Subcutaneous abdominal adipose tissue (tissue), 5 donors: ENCODE measurements around the gene VPS26C.
"Not testable (repeated sequence)": the region's sequence is repeated elsewhere in the genome, so short reads cannot be mapped to it uniquely, and the experiment has no call there.

Source experiments
- H3K27ac ChIP-seq: one replicate; pipeline ENCODE4 v1.7.0; 2013; ENCODE audit warnings: low read depth, mild to moderate bottlenecking, inconsistent platforms, low read length, moderate library complexity
- H3K27me3 ChIP-seq, 5 donors: one replicate each; pipeline ENCODE4 v1.7.0; 2013; ENCODE audit warnings: low read length in 5 of 5, inconsistent platforms in 1 of 5; ENCODE audit not compliant: control insufficient read depth in 5 of 5, insufficient read depth in 4 of 5
- H3K36me3 ChIP-seq, 5 donors: one replicate each; pipeline ENCODE4 v1.7.0; 2013; ENCODE audit warnings: low read length in 5 of 5; ENCODE audit not compliant: control insufficient read depth in 5 of 5, insufficient read depth in 5 of 5
- H3K4me1 ChIP-seq, 5 donors: one replicate each; pipeline ENCODE4 v1.7.0; 2013; ENCODE audit warnings: low read length in 5 of 5, mild to moderate bottlenecking in 3 of 5, moderate library complexity in 1 of 5; ENCODE audit not compliant: control insufficient read depth in 5 of 5, insufficient read depth in 5 of 5
- H3K4me3 ChIP-seq, 5 donors: one replicate each; pipeline ENCODE4 v1.7.0; 2013; ENCODE audit warnings: low read length in 5 of 5, low read depth in 1 of 5
- H3K9ac ChIP-seq, 5 donors: one replicate each; pipeline ENCODE4 v1.7.0; 2013; ENCODE audit warnings: low read length in 5 of 5, mild to moderate bottlenecking in 4 of 5, moderate library complexity in 3 of 5
- H3K9me3 ChIP-seq, 5 donors: one replicate each; pipeline ENCODE4 v1.7.0; 2013; ENCODE audit warnings: low read length in 5 of 5; ENCODE audit not compliant: control insufficient read depth in 5 of 5
- donor health status: healthy.
- donor health status: healthy.
- donor health status: healthy.
- donor health status: healthy.
- donor health status: healthy.

Gene VPS26C

DNA sequence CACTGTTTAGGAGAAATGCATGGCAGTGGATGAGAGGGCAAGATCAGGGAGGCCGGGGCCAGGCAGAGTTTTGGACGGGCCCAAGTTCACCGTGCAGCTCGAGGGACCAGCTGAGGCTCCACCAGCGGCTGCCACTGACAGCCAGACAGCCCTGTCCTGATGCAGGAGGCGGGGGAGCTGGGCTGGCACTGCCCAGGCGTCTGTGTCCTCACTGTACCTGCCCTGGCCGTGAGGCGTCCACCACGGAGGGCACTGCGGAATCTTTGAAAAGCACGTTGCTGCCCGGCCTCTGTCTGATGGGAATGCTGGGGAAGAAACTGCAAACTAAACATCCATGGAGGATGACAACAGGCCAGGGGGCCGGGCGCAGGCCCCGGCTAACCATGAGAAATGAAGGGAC, 35.5 kb downstream of the VPS26C start:
- Histone ChIP-seq H3K27ac (no peak overlapping the region), H3K4me1 (no peaks in the 10 kb centered on the region), H3K9me3 (no peaks in the 10 kb centered on the region), H3K4me3 (no peak overlapping the region), H3K36me3 (peaks cover 0 to 79% (median 68%) of the 10 kb centered on the region in 5 donors), H3K27me3 (no peaks in the 10 kb centered on the region), H3K9ac (no peak overlapping the region)

DNA sequence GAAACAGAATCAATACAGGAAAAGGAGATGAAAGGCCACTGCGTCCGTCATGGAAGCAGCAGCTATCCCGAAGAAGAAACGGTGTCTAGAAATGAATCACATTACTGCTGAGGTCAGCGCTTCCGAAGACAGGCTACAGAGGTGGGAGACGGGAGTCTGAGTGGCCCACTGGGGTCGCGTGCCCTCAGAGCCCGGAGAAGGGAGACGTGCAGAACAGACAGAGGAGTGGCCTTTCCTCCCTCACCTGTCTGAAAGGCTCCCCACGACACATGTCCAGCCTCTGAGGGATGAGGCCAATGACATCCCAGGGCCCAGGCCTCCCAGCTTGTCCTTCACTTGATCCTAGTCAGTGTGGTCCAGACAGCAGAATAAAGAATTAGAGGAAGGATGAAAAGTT, 35.9 kb downstream of the VPS26C start:
- H3K27ac ChIP-seq, result no peak overlapping the region
- H3K4me3 ChIP-seq, result no peak overlapping the region
- H3K9ac ChIP-seq, result no peak overlapping the region
- H3K9me3 ChIP-seq, result no peaks in the 10 kb centered on the region
- no peaks in the 10 kb centered on the region for H3K4me1 ChIP-seq
- no peaks in the 10 kb centered on the region for H3K27me3 ChIP-seq
- peaks cover 0 to 82% (median 72%) of the 10 kb centered on the region in 5 donors for H3K36me3 ChIP-seq

DNA sequence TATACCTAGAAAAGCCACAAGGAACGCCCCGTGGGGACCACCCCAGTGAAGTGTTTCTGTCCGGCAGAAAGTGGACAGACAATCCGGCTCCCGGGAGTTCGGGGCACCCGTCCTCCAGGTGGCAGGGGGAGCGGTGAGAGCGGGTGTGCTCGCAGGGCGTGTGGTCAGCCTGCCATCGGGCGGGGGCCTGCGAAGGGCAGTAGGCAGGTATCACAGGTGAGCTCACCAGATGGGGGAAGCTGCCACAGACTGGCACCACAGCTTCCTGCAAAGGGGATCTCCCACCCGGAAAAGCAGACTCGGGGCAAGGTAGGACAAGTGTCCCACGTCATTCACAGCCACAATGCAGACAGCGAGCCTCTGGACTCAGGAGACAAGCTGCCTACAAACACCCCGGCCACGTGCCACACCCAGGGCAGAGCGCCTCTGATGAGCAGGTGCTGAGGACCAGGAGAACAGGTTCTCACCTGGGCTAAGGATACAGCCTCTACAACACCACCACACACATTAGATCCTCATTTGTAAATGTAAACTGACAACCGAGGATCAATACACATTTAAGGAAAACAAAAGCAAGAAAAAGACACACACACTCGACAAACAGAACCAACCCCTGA, 36.4 kb downstream of the VPS26C start:
- H3K4me3 ChIP-seq, result no peak overlapping the region
- H3K27me3 ChIP-seq, result no peaks in the 10 kb centered on the region
- no peak overlapping the region for H3K27ac ChIP-seq
- H3K4me1 ChIP-seq, result no peaks in the 10 kb centered on the region
- H3K9me3 ChIP-seq, result no peaks in the 10 kb centered on the region
- peaks cover 0 to 87% (median 77%) of the 10 kb centered on the region in 5 donors for H3K36me3 ChIP-seq
- H3K9ac ChIP-seq, result no peak overlapping the region

DNA sequence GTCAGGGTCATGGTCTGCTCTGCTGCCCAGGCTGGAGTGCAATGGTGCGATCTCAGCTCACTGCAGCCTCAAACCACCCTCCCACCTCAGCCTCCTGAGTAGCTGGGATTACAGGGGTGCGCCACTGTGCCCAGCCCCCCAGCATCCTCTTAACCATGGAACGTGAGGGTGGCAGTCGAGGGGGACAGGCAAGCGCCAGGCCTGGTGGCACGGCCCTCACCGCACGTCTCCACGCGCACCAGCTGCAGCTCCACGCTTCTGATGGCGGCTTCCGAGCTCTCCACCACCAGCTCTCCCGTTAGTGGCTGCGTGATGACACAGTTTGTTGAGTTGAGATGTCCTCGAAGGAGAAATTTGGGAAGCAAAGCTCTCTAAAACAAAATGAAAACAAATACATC, 39.1 kb downstream of the VPS26C start:
- H3K27ac ChIP-seq, result no peak overlapping the region
- H3K9ac ChIP-seq, result no peak overlapping the region
- H3K4me1 ChIP-seq, result no peaks in the 10 kb centered on the region
- H3K4me3 ChIP-seq, result no peak overlapping the region
- peaks cover 0 to 95% (median 88%) of the 10 kb centered on the region in 5 donors for H3K36me3 ChIP-seq
- H3K9me3 ChIP-seq, result no peaks in the 10 kb centered on the region
- H3K27me3 ChIP-seq, result no peaks in the 10 kb centered on the region

DNA sequence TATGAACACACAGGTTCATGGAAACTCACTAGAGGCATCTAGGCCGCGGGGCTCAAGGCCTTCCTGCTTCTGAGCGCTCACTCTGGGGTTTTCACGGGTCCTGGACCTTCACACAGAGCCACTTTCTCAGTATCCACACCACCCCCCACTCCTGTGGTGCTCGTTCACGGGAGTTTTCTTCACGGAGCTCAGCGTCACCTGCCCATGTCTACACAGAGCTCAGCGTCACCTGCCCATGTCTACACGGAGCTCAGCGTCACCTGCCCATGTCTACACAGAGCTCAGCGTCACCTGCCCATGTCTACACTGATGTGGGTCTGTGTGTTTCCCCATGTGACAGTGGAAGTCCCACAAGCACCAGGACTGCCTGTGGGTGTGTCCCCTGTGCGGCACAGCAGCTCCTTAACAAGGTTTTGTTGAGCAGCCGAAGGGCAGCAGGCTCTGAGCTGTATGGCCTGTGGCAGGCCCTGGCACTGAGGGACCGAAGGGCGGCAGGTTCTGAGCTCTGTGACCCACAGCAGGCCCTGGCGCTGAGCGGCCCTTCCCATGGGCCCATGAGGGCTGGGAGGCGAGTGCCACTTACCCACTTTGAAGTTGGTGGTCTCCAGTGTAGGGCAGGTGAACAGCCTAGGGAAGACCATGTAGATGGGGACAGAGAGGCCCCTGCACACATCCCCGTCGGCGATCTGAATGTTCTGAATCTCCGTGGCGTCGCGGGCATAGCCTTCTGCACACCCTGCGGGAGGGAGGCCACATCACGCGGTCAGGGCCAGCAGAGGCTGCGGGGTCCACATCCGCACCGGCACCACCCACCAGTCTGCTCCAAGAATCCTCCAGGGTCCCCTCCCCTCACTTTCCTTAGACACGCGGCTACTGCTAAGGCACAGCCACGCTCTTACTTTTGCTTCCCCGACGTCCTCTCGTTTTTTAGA, 39.8 kb downstream of the VPS26C start:
- Histone ChIP-seq H3K9ac (no peak overlapping the region), H3K9me3 (no peaks in the 10 kb centered on the region), H3K4me3 (no peak overlapping the region), H3K27ac (no peak overlapping the region), H3K27me3 (no peaks in the 10 kb centered on the region), H3K36me3 (peaks cover 0 to 88% (median 82%) of the 10 kb centered on the region in 5 donors), H3K4me1 (no peaks in the 10 kb centered on the region)

DNA sequence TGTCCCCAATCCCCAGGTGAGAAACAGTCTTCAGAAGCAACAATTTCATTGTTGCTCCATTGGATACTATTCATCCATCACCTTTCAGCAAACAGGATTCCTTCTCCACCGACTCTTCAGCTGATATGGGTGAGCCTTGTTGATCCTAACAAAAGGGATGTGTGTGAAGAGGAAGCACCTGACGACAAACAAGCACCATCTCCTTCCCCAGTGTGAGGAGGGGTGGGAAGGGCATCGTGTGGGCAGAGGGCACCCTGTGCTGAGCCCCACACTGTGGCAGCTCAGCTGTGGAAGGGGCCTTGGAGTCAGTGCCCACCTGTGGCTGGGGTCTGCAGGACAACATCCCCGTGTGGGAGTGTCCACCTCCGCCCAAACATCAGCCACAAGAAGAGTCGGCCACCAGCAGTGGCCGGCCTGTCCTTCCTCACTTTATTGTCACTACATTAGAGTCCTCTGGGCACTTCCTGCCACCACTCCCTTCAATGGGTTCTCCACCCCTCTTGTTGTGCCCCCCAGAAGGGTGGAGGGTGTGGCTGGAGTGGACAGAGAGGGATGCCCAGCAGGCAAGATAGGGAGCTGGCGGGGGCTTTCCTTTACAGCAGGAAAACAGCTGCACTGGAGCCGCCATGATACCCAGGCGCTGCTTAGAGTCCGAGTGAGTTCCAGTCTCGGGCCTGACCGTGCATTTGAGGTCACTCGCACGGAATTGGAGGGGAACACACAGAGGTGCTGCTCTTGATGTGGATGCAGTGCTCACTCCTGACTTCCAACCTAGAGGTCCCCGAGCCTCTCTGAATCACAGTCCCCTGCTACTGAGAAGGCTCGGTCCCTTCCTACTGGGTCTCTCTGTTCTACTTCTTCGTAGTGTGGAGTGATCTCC, 40.9 kb downstream of the VPS26C start:
- Histone ChIP-seq H3K9me3 (no peaks in the 10 kb centered on the region), H3K27me3 (no peaks in the 10 kb centered on the region), H3K4me1 (peaks cover 2 to 3% (median 3%) of the 10 kb centered on the region in 5 donors), H3K9ac (no peak overlapping the region), H3K4me3 (no peak overlapping the region), H3K27ac (no peak overlapping the region), H3K36me3 (peaks cover 0 to 77% (median 71%) of the 10 kb centered on the region in 5 donors)

DNA sequence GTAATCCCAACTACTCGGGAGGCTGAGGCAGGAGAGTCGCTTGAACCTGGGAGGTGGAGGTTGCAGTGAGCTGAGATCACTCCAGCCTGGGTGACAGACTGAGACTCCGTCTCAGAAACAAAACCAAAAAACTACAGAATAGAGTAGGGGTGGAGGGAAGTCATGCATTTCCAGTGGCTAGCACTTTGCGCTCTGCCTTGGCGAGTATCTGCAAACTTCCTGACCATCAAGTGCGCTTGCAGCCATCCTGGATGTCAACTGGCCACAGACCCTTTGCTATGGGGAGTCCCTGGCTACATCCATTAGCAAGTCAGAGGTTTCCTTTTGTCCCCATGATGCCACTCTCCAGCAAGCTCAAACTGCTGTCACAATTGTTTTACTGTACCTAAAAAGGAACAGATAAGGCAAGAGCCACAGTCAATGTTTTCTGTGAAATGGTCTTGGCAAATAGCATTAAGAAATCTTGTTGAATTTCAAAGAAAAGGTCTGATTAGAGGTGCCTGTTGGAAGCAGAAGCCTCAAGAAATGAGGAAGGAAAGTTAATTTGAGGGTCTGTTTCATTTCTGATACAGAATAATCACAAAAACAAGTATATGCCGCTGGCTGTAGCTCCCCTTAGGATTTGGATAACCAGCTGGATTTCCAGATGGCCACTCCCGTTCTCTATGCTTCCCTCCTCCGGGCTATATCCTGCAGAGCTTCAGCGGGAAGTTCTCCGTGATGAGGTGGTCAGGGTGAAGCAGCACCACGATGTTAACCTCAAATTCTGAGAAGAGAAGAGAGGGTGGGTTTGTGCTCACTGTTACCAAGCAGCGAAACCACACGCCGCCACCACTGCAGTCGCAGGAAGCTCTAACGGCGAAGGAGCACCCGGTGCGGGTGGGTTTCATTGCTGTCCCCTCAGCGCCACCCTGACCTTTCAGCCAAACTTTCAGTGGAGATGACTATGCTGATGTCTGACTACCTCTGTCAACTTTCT, 42.0 kb downstream of the VPS26C start:
- no peak overlapping the region for H3K4me3 ChIP-seq
- H3K9me3 ChIP-seq, result no peaks in the 10 kb centered on the region
- H3K27me3 ChIP-seq, result no peaks in the 10 kb centered on the region
- peaks cover 0 to 67% (median 60%) of the 10 kb centered on the region in 5 donors for H3K36me3 ChIP-seq
- H3K9ac ChIP-seq, result no peak overlapping the region
- H3K4me1 ChIP-seq, result peaks cover 4 to 15% (median 14%) of the 10 kb centered on the region in 5 donors
- no peak overlapping the region for H3K27ac ChIP-seq

DNA sequence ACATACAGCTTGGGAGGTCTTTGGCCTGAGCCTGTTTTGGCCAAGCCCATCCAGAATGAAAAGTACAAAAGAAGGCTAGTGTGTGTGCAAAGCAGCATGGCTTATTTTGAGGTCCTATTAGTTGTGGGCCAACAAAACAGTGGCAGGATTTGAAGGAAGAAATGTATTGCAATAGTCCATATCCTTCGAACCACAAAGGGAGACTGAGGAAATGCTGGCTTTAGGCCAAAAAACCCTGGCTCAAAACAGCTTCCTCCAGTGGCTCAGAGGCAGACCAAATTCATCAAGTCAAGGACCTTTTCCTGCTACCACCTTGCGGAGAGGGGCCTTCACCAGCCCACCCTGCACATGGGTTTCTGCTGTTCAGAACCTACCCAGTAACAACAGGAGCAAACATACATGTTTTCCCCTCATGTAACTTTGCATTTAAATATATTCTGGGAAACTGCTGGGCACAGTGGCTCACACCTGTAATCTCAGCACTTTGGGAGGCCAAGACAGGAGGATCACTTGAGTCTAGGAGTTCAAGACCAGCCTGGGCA, 43.3 kb downstream of the VPS26C start:
- Histone ChIP-seq H3K9me3 (no peaks in the 10 kb centered on the region), H3K9ac (no peak overlapping the region), H3K36me3 (peaks cover 0 to 56% (median 54%) of the 10 kb centered on the region in 5 donors), H3K27ac (peak overlapping the region; percentile 15), H3K4me1 (peaks cover 4 to 21% (median 19%) of the 10 kb centered on the region in 5 donors), H3K4me3 (no peak overlapping the region), H3K27me3 (no peaks in the 10 kb centered on the region)

DNA sequence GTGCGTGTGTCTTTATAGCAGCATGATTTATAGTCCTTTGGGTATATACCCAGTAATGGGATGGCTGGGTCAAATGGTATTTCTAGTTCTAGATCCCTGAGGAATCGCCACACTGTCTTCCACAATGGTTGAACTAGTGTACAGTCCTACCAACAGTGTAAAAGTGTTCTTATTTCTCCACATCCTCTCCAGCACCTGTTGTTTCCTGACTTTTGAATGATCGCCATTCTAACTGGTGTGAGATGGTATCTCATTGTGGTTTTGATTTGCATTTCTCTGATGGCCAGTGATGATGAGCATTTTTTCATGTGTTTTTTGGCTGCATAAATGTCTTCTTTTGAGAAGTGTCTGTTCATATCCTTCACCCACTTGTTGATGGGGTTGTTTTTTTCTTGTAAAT, 44.9 kb downstream of the VPS26C start:
- H3K27me3 ChIP-seq, H3K9me3 ChIP-seq, H3K27ac ChIP-seq, H3K4me3 ChIP-seq, H3K9ac ChIP-seq: not testable (repeated sequence)
- H3K36me3 ChIP-seq, result peaks cover 0 to 40% (median 38%) of the 10 kb centered on the region in 5 donors
- peaks cover 4 to 21% (median 19%) of the 10 kb centered on the region in 5 donors for H3K4me1 ChIP-seq
